ENCODE measurements around the gene MAN2A2. TPM values are rescaled to one million over a fixed set of nuclear protein-coding genes. Genes with fewer than 3 reads are reported as not detected.

The MAN2A2 gene
- total and polyA plus RNA-seq, 2 of the 8 experiments (the other 6 are each of a cell fraction or from before 2014, with no cell fraction given), result 23.1 to 29.7 TPM

- TF ChIP-seq SUZ12 (IDR thresholded peaks at IDR 0.05; ENCODE audit: low read length) (no peak), KDM4A (IDR thresholded peaks at IDR 0.05; ENCODE audit: low read depth, low read length, severe bottlenecking) (no peak), MAX (IDR thresholded peaks at IDR 0.05) (no peak), SRF (IDR thresholded peaks at IDR 0.05; ENCODE audit: low read depth, low read length) (no peak), BACH1 (IDR thresholded peaks at IDR 0.05; ENCODE audit: low read length) (no peak), CREB1 (IDR thresholded peaks at IDR 0.05) (no peak), SIN3A (conservative IDR thresholded peaks at IDR 0.05 in 1 of 2, IDR thresholded peaks at IDR 0.05 in 1 of 2; ENCODE audit: low read depth in 1 of 2, low read length in 2 of 2) (no peak)
Measured at GRCh38 chr15:90946941-90947576, 44.0 kb downstream of the MAN2A2 start (continued).
